Activated CD4-positive, alpha-beta T cell treated with anti-CD3 and anti-CD28 coated beads, Interleukin-10, Interleukin-2, amounts not matched to agents 100 ng/mL and 50 ng/mL, durations not matched to agents 16 hours and 8 hours (primary cell): ENCODE measurements around the gene STIM1.
"Not testable (repeated sequence)": the region's sequence is repeated elsewhere in the genome, so short reads cannot be mapped to it uniquely, and the experiment has no call there.

Experiments
- DNase-seq: peaks from one replicate; pipeline ENCODE4 v3.0.0-alpha.2; 2020

The STIM1 gene

DNA sequence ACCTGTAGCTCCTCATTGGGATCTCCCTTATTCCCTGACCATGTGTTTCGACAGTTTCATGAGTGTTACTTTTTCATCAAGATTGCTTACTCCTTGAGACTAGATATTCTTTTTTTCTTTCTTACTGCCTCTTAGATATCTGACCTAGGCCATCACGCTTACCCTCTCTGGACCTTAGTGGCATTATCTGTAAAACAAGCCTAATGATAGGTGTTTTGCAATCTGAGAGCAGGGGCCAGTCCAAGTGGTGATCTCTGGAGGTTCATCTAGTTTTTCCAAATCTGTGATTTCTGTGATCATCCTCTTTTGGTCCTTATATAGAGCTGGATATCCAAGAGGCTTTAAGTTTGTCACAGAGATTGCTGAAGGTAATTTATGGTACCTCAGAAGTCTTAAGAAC is 34.5 kb downstream of the STIM1 start:
- DNase-seq = no peak

DNA sequence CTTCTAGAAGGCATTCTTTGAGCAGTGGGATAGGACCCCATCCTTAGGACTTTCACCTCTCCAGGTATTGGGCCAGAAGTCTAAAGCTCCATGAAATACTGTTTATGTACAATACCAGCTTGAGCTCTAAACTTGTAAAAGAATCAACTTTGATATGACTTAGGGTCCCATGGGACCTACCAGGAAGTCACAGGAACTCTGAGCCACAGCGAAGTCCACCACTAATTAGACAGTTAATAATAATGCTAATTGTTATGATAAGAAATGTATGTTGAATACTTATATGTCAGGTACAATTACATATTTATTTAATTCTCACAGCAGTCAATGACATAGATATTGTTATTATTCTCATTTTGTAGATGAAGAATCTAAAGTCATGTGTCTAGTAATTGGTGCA is 35.3 kb downstream of the STIM1 start:
- no peak for DNase-seq

GRCh38 chr11:3891751-3892150 is 36.3 kb downstream of the STIM1 start:
- no peak for DNase-seq

- DNase-seq = no peak
These were observed 36.7 kb downstream of the STIM1 start for GRCh38 chr11:3892156-3892555.

DNA sequence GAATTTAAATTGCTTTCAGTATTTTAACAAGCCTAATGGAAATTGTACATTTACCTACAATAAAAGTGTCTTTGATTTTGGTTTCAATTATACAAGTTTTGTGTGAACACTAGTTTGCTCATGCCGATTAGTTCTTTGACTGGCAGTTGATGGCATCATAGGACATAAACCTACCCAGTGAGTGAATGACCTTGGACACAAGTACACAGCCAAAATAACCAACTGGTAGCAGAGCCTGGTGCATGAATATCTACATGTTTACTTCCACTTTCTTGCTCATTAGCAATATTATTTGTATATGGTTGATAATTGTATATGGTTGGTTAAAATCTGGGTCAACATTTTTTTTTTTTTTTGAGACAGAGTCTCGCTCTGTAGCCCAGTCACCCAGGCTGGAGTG is 37.8 kb downstream of the STIM1 start:
- DNase-seq = no peak

DNA sequence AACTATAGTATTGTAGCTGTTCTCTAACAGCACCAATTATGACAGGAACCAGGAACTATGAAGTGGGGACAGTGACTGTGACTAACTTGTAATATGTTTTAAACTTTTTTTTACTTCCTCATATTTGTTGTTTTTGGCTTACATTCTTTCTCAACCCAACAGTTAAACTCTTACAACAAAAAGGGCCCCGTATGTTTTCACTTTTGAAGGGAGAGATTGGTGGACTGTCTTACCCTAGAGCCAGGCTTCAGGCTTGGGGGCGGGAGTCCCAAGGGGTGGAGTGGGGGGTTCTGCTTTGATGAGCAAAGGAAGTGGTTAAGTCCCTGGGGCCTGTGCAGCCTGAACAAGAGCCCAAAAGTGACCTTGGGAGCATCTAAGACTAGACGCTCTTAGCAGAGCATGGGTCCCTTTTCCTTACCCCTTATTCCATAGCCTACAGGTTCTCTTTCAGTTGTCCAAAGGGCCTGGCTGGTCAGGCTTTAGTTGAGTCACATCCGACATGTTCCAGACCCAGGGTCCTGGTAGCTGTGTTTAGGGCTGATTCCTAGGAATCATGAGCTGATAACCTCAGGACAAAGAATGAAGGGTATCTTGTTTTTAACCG is 38.8 kb downstream of the STIM1 start:
- no peak for DNase-seq

DNA sequence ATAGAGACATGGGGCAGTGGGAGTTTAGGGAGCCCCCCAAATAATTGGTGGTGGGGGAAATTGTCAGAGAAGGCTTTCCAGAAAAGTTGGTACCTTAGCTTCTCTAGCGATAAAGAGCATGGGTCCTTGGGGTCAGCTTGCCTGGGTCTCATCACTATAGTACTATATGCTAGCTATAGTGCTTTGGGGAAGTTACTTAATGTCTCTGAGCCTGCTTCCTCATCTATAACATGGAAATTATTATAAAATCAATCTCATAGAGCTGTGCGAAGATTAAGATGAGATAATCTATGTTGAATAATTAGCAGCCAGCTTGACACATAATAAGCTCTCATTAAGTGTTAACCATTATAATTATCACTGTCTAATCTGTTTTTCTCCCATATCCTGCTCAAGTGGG is 41.2 kb downstream of the STIM1 start:
- DNase-seq = no peak

GRCh38 chr11:3900230-3900629 is 44.8 kb downstream of the STIM1 start:
- not testable (repeated sequence) for DNase-seq

DNA sequence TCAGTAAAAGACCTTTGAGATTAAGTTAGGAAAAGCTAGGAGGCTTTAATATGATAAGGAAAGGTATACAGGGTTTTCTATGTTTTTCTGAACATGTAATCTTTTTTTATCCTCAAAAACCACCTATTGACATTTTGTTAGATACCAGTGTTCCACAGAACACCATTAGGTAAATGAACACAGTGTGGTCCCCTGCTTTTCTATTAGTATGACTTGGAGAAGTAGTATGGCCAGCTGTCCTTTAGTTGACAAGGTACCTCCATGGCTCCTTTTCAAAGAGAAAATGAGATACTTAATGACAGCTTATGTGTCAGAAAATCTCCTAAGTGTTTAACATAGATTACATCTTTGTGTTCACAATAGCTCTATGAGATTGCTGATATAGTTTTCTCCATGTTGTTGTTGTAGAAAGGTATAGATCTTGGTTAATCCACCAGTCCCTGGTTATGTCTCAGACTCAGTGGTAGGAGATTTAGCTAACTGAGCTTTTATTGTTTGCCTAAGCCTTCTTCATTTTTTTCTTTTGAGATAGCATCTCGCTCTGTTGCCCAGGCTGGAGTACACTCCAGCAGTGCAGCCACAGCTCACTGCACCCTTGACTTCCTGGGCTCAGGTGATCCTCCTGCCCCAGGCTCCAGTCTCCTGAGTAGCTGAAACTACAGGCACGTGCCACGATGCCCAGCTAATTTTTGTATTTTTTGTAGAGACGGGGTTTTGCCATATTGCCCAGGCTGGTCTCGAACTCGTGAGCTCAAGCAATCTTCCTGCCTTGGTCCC is 46.0 kb downstream of the STIM1 start:
- no peak for DNase-seq

GRCh38 chr11:3902441-3902840 is 47.0 kb downstream of the STIM1 start:
- DNase-seq = no peak

GRCh38 chr11:3903207-3903896 is 47.9 kb downstream of the STIM1 start:
- no peak for DNase-seq

DNA sequence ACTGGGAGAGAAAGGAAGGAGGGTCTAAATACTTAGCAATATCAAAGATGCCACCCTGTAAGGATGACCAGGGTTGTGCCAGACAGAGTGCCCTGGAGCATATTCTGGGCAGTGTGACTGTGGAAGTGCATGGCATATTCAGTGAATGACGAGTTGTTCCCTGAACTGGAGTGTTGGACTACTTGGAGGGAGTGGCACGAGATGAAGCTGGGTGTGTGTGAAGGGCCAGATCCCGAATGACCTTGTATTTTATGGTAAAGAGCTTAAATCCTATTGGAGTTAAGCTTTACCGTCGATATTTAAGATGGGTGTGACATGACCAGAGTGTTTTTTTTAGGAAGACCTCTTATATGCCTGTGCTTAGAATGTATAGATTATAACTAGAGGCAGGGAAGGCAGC is 48.8 kb downstream of the STIM1 start:
- no peak for DNase-seq

DNA sequence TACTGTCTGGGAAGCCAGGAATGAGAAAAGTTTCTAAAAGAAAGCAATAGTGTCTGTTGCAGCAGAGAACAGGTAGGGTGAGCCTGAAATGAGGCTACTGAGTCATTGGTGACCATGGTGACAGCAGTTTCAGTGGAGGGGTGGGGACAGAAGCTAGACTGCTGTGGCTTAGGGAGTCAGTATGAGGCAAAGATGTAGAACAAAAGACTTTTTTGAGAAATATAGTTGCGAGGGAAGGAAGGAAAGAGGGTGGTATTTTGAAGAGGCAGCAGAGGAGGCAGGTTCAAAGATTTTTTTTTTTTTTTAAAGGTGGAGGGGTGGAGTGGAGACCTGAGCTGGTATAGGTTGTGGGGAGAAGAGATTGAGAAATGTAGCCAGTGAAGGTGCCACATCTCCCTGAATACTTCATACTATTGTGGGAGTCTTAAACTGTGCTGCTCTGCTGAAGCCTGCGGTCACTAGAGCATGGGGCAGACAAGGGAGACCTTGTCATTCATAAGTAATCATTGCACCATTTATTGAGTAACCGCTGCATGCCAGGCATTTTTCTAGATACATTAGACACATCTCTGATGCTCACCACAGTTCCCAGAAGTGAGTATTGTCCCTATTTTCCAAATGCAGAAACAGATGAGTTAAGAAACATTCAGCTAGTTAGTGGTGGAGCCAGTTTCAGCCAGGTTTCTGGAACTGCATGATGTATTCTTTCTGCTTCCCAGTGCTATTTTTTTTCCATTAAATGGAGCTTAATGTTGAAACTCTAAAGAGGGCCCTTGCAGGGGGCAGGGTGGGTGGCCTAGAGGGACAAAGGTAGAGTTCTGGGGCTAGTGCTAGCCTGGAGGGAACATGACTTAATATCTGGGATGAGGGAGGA is 49.9 kb downstream of the STIM1 start:
- peak; percentile 73 for DNase-seq

GRCh38 chr11:3906166-3906565 is 50.7 kb downstream of the STIM1 start:
- DNase-seq = no peak

DNA sequence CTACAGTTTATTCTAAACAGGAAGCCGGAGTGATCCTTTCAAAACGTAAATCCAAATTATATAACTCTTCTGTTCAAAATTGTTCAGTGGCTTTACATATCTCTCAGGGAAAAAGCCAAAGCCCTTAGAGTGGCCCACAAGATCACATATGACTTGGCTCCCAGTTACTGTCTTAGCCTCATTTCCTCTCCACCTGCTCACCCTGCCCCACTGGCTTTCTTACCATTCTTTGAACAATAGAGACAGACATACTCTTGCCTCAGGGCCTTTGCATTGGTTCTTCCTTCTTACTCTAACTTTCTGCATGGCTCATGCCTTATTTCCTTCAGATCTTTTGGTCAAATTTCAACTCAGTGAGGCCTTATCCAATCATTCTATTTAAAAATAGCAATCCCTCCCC is 52.1 kb downstream of the STIM1 start:
- peak; percentile 33 for DNase-seq

DNA sequence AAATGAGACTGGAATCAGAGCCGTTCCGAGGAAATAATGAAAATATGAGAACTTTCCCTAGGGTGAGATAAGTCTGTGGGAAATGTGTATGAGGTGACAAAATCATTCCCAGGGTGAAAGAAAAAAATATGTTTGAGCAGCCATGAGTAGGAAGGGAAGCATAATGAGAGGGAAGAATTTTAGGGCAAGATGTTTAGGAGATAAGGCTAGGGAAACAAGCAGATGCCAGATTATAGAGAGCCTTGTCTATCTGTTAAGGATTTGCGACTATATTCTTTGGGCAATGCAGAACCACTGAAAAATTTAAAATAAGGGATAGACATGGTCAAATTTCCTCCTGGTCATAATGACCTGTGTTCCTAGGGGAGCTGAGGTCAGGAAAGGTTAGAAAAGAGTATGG is 54.4 kb downstream of the STIM1 start:
- no peak for DNase-seq

GRCh38 chr11:3911908-3912505 is 56.5 kb downstream of the STIM1 start:
- no peak for DNase-seq

DNA sequence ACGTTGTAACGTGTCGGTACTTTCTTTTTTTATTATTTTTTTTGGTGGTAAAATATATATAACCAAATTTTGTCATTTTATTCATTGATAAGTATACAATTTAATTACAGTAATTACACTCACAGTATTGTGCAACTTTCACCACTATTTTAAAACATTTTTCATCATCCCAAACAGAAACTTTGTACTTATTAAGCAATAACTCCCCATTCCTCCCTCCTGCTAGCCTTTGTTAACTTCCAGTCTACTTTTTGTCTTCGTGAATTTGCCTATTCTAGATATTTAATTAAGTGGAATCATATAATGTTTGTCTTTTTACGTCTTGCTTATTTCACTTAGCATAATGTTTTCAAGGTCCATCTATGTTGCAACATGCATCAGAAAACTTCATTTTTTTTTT is 58.5 kb downstream of the STIM1 start:
- no peak for DNase-seq

GRCh38 chr11:3914805-3915204 is 59.3 kb downstream of the STIM1 start:
- DNase-seq = no peak

DNA sequence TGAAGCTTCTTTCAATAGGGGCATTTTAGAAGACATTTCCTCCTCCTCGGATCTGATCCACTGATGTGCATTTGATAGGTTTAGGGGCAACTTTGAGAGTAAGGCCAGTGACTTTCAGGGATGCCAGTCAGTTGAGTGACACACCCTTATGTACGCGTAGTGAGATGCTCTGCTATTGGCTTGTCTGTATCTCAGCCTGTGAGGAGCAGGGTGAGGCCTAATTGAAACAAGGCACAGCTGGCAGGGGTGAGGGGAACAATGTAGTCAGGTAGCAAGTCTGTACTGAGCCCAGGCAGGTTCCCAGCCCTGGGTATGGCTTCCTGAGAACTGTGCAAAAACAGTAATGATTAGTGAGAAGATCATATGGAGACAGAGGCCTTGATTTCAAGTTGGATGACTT is 61.5 kb downstream of the STIM1 start:
- peak; percentile 23 for DNase-seq

DNA sequence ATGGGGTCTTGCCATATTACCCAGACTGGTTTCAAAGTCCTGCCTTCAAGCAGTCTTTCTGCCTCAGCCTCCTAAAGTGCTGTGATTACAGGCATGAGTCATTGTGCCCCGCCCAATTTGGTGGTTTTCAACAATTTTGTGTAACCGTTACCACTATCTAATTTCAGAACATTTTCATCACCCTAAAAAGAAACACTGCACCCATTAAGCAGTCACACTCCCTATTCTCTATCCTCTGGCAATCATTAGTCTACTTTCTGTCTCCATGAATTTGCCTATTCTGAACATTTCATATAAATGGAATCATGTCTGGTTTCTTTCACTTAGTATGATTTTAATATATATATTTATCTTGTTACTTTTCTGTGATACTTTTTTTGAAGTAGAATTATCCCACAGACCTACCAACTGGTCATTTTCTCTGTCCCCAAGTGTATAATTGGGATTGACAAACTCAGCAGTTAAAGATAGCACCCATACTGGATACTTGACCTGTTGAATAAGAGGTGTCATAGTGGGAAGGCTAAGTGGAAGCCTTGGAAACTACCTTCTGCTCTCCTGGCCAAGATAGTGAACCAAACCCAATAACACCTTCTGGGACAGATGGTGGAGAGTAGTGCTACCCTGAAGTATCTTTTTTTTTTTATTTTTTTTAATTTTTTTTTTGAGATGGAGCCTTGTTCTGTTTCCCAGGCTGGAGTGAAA is 64.8 kb downstream of the STIM1 start:
- peak; percentile 89 for DNase-seq

GRCh38 chr11:3922056-3922455 is 66.6 kb downstream of the STIM1 start:
- no peak for DNase-seq
